Effector CD8-positive, alpha-beta T cell (primary cell): ENCODE results near the gene FOXO1.
"Not testable (repeated sequence)": the region's sequence is repeated elsewhere in the genome, so short reads cannot be mapped to it uniquely, and the experiment has no call there.

Experiments
- DNase-seq: peaks from one replicate; lab custom pipeline; 2025; lab: John Stamatoyannopoulos, UW
- total RNA-seq, 4 experiments: gene quantifications; one replicate each; lab custom pipeline; 2026; lab: John Stamatoyannopoulos, UW

Gene FOXO1
- 45.3 to 72.0 (median 56.8) reads per million in 4 experiments for total RNA-seq

DNA sequence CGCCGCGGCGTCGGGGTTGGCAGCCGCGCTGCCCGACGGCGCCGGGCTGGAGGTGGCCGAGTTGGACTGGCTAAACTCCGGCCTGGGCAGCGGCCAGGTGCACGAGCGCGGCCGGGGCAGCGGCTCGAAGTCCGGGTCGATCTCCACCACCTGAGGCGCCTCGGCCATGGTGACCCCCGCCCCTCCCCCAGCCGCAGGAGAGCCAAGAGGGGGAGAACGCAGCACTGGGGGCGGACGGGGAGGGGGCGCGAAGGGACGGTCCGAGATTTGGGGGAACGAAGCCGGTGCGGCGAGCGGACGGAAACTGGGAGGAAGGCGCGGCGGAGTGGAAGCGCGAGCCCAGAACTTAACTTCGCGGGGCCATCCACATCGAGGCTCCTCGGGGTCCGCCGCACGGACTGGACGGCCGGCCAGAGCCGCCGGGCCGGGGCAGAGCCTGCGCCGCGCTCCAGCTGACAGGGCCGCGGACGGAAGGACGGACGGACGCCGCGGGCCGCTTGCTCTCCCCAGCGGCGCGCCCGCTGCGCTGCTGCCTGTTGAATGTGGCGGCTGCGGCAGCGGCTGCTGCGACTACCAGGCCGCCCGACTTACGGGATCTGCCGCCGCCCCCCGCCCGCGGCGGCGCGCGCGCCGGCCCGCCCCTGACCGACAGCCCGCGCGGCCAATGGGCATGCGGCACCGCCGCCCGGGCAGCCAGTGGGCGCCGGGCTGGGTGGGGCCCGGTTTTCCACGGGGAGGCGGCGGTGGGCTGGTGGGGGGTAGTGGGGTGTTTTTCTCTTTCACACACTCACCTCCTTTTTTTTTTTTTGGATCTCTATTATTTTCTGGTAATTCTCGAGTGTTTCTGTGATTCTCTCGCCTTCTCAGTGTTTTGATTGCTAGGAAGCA is at the start of gene FOXO1:
TSS of gene FOXO1 (minus strand) at position 597 of the 888 bp plus-strand sequence. CDS start at position 168, 429 bp downstream.
- DNase-seq, result peak; percentile 82

DNA sequence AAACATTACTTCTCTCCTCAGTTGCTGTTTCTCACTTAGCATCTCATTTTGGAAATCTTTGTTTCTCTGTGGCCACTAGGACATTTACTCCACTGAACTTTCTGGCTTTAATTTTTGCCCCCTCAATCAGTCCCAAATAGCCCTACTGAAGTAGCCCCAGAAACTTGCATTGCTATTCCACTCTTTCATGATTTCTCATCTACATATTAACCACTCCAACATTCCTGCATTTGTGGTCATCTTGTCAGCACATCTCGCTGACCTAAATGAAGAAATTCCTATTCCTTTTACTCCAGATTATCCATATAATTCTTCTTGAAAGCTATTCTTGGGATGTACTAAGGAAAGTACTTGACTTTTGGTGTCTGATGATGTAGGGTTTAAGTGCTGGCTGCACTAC is 48.0 kb upstream of the FOXO1 start:
- DNase-seq, result not testable (repeated sequence)

DNA sequence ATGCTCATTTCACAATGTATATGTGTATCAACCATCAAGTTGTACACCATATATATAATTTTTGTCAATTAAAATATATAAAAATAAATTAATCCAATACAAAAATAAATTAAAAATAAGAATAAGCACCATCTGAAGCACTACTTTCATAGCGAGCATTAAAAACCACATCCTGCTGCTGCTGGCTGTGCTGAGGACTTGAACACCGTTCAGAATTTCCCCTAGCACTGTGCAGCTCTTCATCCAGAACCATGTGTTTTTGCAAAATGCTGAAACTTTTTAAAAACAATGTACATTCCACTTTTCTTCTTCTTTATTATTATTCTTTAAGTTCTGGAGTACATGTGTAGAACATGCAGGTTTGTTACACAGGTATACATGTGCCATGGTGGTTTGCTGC is 40.0 kb upstream of the FOXO1 start:
- no peak for DNase-seq

DNA sequence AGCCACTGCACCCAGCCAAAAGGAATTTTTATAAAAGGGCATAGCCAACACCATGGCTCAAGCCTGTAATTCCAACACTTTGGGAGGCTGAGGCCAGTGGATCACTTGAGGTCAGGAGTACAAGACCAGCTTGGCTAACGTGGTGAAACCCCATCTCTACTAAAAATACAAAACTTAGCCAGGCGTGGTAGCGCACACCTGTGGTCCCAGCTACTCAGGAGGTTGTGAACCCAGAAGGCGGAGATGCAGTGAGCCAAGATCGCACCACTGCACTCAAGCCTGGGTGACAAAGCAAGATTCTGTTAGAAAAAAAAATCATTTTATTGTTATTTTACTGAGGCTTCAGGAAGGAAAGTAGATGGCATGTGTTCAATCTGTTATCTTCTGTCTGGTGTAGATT is 31.3 kb upstream of the FOXO1 start:
- no peak for DNase-seq

DNA sequence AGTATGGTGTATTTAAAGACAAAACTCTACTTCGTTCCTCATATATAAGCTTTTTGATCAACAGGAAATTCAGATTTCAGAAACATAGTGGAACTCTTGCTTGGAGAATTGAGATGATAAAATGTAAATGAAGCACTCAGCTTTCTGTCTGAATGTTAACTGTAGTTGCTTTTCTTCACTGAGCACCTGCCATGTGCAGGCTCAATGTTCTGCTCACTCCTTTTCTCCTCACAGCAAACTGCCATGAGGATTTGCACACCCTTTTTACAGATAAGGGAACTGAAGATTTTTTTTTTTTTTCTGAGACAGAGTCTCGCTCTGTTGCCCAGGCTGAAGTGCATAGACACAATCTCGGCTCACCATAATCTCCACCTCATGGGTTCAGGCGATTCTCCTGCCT is 28.0 kb upstream of the FOXO1 start:
- no peak for DNase-seq

DNA sequence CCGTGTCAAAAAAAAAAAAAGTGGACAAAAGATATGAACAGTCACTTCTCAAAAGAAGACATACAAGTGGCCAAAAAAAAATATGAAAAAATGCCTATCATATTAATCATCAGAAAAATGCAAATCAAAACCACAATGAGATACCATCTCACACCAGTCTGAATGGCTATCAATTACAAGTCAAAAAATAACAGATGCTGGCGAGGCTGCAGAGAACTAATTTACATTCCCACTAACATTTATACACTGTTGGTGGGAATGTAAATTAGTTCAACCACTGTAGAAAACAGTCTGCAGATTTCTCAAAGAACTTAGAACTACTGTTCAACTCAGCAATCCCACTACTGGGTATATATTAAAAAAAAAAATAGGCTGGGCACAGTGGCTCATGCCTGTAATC is 26.5 kb upstream of the FOXO1 start:
- no peak for DNase-seq

DNA sequence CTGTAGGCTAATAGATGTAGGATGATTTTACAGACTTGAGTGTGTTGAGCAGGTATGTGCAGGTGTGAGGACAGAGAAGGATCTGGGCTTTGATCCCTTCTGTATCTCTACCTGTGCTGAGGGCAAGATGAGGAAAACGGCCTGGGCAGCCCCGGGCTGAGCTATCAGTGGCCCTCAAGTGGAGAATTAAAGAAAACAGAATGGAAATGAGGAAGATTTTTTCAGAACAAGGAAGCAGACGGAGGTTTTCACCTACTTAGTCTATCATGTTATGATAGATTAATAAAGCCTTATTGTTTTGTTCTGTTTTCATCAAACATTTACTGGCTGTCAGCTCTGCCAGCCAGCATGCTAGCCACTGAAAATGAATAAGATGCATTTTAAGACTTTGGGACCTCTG is 22.3 kb upstream of the FOXO1 start:
- no peak for DNase-seq

DNA sequence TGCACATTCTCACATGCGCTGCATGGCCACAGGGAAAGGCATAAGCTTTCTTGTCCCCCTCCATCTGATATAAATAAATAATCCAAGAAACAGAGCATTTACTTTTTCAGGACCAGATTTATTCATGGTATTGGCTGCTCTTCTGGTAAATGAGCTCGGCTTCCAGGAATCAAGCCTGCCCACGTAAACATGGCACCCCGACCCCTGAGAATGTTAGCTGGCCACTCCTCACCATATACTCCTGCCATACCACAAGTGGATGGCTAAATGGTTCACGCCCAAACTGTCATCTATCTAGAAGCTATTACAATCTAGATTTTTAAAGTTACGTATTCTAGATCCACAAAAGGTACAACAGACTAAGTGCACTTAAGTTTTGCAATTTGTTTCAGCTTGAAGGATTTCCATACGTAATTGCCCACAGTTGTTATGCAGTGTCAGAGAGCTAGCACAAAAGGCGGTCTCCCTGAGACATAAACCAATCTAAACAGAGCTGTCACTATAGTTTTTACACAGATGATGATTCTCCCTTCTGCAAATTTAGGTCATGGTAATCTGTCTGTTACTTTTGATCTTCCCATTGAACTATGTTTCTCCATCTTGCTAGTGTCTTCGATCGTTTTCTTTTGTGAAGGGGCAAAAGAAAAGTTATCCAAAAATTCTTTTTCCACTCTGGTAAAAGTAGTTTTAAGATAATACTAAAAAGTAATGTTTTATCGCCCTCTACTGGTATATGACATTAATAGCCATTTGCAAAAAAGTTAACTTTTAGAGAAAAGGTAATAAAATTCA is 16.2 kb upstream of the FOXO1 start:
- DNase-seq, result no peak

DNA sequence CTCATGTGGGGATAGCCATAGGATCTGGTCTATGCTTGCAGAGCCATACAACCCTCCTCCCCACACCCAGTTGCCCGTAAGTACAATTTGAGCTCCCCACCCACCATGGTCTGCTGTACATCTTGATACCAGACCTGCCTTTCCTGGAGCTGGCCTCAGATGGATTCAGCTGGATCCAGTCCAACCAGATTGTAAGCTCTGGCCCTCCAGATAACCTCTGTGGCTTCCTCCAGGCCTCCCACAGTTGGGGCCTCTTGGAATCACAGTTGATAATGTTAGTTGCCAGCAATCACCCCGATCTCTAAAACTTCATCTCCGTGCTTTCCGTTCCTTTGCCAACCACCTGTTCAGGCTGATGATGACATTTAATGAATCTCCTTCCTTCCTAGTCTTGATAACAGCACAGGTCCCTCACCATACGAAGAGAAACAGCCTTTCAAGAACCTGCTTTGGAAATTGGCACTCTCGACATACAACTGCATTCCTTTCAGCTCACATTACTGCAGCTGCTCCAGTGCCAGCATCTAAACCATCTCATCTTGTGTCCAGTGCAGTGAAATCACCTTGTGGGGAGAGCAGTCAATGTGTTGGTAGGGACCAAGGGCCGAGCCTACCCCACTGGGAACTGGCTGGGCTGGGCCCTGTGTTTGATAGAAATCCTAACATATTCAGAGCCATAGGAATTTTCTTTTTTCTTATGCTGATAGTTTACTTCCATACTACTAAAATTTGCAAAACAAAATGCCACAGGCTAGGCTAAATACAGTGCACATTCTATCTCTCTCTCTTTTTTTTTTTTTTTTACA is 15.1 kb upstream of the FOXO1 start:
- no peak for DNase-seq

DNA sequence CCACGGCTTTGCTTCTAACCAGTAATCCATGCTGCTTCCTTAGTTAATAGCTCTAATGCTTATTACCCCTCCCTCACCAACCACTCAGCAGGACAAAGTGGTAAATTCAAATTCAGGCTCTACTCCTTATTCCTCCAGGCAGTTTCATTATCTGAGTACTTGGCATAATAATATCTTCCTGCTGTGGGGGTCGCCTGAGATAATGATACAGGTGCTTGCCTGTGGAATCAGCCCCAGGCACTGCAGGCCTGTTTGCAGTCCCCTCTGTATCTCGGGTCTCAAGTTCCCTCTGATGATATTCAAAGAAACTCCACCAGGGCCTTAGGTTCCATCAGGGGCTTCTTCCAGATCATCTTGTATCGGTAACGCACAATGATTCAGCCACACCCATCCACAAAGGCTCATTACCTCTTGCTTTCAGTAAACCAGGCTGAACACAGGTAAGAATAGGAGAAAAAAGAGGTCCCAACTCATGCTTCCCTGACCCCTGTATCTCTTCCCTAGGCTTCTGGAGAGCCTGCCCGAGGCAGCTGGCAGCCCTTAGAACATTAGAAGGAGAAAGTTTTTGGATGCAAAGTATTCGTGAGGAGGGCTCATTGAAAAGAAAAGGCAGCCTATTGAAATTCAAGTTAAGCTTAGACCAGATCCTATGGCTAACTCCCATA is 14.3 kb upstream of the FOXO1 start:
- no peak for DNase-seq

DNA sequence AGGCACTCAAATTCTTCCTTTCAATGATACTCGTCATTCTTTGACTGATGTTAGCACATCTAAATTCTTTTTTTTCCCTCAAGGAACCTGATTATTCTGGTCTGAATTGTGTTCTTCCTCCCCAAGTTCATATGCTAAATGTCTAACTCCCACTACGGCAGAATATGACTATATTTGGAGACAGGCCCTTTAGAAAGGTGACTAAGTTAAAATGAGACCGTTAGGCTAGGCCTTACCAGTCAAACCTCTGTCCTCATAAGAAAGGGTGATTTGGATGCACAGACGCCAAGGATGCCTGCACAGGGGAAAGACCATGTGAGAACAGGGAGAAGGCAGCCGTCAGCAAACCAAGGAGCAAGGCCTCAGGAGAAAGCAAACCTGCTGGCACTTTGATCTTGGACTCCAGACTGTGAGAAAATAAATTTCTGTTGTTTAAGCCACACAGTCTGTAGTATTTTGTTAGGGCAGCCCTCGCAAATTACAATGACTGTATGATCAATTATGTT is 13.1 kb upstream of the FOXO1 start:
- DNase-seq, result no peak

DNA sequence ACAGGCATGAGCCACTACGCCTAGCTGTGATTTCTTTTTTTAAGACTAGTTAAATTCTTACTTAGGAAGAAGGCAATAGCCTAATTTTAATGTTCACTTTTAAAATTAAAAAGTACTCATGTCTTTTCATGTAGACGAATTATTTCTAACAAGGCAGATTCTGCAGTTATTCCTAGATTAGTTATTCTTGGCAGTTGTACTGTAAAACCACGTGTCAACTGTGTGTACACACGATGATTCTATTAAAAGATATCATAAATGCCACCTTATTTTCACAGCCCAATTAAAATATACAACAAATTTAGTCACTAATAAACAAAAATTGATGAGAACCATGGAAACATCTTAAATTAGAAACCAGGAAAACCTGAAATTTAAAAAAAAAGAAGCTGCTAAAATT is 10.6 kb upstream of the FOXO1 start:
- no peak for DNase-seq

DNA sequence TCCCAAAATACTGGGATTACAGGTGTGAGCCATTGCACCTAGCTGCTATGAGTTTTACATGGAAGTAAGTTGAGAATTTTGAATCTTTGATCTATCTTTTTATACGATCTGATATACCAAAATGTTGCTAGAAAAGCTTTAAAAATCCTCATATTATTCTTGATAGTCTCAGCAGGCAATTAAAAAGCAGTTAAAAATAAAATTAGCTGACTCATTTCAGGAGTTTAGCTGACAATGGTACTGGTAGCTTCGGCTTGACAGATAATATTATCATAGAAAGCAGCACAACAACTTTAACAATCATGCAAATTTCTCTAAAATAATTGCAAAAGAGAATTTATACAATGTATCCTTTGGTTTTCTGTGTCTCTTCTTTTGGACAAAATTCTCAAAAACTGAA is 9.6 kb upstream of the FOXO1 start:
- no peak for DNase-seq

DNA sequence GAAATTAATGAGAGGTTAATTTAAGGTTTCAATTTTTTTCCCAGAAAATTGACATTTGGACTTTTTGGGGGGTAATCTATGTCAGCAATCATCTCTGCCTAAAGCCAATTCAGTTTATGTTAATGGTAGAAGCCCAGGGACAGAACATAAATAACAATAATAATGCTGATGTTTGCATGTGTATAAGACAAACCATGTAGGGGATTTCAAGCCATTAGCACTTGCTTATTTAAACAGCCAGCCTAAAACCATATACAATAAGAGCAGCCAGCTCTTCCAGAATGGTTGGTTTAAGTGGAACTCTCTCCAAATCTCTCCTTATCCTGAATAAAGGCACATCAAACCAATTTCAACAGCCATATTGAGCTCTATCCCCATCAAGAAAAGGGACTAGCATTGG is 7.0 kb upstream of the FOXO1 start:
- no peak for DNase-seq

DNA sequence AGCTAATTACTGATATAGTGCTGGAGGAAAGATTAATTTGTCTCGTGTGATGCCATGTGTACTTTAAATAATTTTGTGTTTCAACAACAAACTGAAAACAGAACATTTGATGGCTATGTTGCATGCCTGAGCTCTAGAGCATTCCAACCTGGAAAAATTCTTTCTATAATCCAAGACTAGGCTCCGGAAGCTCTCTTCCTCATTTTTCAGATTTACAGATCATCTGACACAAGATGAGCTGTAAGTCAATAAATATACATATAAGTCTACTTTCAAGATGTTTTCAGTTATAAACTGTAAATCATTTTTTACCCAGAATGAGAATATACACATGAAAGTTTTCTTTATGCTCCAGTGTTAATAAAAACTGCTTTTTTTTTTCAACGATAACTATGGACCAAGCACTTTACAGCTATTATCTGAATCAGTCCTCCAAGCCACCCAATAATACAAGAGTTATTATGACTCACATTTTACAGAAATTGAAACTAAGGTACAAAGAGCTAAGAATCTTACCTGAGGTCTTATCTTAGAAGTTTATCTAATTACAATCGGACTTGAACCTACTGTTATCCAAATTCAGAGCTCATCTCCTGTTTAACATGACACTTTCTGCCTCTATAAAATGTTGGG is 6.4 kb upstream of the FOXO1 start:
- DNase-seq, result no peak

DNA sequence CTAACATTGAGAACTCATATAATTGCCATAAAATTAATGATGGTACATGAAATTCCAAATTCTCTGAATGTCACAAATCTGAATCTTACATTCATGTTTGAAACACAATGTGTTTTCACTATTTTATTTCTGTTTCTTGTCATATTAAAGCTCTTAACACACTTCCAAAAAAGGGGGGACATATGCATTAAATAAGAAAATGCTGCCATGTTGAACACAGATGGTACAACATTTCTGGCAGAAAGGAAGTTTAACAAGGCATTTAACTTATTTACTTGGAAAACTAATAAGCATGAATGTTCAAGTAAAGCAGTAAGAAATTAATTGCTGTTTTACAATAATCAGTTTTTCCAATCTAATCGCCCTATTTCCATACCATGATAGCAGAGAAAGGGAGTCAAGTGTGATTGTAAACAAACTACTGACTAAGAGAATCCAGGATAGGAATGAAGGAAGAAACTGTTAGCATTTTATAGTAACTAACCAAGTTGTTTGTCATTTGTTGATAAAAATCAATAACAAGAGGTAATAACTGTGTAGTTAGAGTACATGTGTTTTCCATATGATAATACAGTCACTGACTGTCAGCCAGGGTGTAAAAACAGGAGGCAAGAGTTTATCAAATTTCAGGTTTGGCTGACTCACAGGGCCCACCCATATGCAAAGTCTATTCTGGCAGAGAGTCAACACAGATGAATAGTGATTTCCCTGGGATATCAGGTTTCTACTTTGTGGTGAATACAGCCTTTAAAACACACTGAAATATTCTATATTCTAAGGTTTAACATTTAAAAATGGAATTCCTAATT is 5.7 kb upstream of the FOXO1 start:
- DNase-seq, result no peak

DNA sequence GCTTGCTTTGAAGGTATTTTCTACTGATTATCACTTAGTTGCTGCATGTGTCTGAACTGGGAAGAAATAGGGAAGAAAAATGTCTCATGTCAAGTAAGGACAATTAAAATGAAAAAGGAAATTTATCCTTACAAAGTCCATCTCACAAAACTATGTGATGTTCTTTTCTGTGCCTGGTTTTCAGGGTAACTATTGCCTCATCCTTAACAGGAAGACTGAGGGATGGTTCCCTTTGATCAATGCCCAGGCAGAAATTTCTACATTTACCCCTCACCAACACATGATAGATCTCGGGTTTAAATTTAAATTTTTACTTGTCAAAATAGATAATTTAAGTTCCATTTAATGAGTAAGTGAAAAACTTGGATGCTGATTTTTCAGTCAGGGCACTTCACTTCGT is 3.9 kb upstream of the FOXO1 start:
- DNase-seq, result no peak

DNA sequence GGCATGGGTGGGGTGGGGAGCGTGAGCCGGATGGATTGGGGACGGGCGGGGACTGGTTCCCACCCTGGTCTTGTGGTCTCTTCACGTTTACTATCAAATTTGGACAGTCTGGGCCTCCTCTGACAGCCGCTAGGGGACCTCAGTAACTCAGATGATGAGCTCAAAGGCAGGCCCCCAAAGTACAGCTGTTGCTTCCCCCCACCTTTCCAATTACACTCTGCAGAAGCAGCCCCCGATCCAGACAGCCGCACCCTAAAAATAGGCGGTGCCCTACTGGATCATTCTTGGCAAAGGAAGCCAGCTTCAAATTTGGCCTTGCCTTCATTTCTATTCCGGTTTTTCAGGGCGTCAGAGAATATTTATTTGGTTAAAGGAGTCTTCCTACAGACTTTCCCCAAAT is 1.9 kb upstream of the FOXO1 start:
- peak; percentile 23 for DNase-seq

DNA sequence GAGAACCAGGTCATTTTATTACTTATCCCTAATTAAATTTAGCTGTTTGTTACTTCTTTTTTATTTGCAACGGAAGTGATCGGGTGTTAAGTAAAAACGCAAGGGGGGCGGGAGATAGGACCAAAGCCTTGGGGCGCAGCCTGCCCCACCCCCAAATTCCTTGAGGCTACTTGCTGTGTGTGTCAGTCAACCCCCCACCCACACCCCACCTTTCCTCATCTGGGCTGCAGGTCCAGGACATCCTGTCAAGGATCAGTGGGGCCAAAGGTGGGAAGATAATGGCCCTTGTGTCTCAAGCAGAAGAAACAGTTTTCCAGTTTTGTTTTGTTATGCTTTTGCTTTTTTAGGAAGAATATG is 1.2 kb upstream of the FOXO1 start:
- no peak for DNase-seq

DNA sequence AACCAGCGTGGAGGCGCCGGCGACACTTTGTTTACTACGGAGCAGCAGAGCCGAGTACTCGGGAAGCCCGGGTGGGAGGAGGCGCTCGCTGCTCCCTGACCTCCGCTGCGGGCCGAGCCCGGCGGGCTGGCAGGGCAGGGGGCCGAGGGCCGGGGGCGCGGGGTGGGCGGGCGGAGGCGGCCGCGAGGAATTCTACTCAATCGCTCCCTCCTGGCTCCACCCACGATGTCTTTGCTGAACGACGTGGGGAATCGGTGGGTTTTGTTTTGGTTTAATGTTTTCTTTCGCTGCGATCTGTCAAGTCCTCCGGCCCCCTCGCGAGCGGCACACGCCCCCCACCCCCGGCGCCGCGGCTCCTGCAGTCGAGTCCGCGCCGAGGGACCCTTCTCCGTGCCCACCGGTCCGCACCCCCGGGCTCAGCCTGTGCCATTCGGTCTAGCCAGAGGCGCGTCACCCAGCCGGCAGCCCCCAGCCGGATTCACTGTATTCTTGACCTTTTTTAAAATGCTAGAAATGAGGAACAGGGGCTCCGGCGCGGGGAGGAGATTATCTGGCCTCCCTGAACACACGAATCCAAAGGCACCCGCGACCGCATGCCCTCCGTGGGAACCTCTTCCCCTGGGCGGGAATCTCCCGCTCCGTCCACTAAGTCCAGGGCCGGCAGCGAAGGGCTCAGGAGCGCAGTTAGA is 636 bp upstream of the FOXO1 start:
- peak; percentile 42 for DNase-seq
